GM18517 (cell line): ENCODE data around the gene SENP8.
A peak's percentile ranks its signal among the peaks of the same experiment; 100 is the strongest.
"Not testable (repeated sequence)": the region's sequence is repeated elsewhere in the genome, so short reads cannot be mapped to it uniquely, and the experiment has no call there.

Source experiments
- ATAC-seq: cut with Tn5 transposase; IDR thresholded peaks from one replicate; pipeline ENCODE4 v1.9.1; 2021; ENCODE audit warnings: mild to moderate bottlenecking, moderate library complexity; ENCODE audit not compliant: unreplicated experiment

Gene SENP8

DNA sequence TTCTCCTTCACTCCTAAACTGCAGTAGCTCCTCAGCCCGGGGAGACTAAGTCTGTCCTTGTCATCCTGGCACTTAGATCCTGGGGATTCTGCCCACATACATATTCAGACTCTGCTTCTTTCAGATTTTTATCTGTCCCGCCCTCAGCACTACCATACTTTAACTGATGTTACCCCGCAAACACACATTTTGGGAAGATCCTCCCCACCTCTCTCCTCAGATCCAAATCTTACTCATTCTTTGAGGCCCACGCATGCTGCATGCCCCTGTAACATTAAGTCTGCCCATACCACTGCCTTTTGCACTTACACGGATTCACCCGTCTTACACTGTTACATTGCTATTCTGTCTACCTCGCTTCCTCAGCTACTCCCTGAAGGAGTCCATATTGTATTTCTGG is 36.1 kb downstream of the SENP8 start:
- no peak for ATAC-seq

DNA sequence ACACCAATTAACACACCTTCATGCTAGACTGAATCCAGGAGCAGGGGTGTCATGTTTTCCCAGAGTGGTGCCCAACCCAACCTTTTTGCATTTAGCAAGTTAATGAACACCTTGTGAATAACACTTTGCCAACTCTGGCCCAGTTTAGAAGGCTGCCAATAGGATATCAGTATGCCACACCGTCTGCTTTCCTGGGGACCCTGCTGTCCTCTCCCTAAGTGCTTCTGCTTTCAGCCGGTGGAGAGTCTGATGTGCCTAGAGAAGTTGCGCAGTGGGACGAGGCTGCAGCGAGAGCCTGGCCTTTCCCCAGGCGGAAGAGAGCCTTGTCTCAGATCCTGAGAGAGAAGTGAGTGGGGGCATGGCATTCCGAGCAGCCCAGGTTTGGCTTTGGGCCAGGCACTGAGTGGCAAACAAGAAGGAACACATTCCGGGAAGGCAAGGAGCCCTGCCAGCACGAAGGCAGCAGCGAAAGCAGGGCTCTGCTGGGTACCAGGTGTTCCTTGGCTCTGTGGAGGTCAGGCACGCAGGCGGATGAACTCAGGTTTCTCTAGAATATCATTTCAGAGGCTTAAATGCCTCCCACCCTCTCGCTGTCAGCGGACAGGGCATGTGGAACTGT is 36.9 kb downstream of the SENP8 start:
- no peak for ATAC-seq

DNA sequence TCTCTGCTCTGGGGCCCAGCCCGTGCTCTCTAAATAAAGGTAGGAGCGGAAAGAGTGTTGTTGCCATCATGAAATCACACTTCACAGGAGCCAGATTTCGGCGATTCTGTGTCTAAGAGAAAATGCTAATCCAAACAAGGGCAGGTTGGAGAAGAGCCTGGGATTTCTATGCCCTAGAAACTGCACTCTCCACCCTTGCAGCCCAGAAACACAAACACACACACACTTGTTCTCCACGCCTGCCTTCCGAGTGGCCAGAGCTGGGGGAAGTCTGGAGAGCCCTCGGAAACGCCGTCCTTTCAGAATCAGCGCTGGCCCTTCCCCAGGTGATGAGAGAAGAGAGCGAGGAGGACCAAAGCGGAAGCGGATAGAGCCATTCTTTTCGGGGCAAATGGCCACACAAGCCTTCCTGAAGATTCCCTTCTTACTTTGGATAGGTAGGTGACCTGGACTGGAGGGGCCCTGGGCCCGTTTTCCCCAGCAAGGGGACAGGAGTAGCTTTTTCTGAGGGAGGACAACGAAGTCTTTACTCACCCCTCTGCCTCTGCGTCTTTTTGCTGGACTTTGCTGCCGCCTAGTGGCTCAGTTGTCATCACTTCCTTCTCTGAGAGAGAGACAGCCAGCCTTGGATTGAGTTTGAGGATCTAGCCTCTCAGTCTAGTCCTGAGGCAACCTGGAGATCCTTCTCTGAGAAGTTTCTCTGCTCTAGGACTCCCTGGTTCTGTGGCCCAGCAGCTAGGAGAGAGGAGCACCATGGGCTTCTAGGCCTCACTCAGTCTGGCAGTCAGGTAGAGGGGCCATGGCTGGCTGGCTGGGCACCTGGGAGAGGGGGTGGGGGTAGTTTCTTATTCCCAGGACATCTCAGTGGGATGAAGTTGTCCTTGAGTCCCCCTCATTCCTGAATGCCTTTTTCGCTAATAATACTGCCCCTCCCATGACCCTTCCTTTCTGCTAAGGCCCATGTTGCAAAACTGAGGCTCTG is 37.7 kb downstream of the SENP8 start:
- ATAC-seq, result peak; percentile 60

DNA sequence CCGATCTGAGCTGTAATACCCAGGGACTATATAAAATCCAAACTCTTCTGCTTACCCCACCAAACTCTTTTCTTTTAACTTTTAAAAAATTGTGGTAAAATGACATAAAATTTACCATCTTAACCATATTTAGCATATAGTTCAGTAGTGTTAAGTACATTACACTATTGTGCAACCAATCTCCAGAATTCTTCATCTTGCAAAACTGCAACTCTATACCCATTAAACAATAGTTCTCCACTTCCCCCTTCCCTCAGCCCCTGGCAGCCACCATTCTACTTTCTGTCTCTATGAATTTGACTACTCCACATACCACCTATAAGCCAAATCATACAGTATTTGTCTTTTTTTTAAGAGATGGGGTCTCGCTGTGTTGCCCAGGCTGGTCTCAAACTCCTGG is 38.7 kb downstream of the SENP8 start:
- ATAC-seq, result no peak

DNA sequence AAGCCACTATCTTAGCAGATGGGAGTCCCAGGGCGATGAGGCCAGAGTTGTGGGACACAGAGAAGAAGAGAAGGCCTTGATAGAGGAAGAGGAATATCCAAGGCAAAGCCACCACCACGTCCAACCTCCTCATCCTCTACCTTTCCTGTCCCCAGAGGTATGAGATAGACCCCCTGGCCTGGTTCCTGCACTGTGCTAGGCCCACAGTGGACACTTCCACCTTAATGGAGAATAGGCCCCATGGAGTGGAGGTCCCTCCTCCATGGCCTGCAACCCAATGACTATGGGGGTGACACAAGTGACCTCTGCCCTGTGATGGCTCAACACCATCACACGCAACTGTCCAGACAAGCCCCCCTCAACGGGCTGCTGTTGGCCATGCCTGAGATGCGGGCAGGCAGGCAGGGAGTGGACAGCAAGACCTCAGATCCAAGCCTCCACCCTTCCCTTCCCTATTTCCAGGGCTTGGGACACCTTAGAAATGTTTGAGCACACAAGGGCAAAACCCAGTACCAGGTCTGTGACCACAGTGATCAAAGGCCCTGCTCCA is 42.6 kb downstream of the SENP8 start:
- no peak for ATAC-seq

DNA sequence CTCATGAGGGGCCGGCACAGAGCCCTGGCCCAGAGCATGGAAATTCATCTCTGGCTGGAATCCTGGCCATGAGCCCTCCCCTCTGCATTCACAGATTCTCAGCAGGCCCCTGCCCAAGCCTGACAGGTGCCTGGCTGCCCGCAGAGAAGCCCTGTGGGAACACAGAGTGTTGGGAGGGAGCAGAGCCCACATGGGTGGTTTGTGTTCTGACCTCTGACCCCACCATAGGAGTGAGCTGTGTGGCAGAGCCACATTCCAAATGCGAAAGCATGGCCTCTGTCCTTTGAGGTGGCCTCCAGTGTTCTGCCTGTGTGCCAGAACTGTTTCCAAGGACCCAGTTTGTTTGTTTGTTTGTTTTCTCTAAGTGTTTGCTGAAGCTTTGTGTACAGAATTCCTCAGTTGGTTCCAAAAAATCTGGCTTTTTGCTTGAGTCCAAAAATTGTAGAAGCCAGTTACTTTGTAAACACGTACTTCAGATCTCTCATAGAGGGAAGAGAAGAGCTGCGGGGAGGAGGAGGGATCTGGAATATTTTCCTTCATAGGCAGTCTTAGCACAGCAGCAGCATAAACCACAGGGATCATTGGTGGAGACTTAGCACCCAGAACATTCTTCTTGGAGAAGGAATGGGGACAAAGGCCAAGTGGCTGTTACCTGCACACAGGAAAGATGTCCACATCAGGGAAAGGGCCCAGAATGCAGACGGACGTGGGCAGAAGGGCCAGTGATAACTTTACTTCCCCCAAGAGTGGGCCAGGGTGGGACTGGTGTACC is 43.3 kb downstream of the SENP8 start:
- no peak for ATAC-seq

DNA sequence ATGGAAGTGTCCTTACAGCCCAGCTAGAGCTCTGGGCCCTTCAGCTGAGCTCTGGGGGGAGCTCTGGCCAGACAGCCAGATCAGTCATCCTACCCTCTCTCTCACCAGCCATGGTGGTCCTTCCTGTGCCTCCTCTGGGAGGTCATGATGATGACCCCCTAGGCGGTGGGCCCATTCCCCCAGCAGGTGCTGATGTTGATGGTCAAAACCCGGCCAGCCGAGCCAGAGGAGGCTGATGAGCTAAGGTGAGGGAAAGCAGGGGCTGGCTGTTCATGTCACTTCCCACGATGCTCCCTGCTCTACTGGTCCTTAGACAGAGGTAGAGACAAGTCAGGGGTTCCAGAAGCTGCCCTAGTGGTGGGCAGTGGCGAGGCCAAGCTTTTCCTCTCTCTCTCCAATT is 44.4 kb downstream of the SENP8 start:
- no peak for ATAC-seq

DNA sequence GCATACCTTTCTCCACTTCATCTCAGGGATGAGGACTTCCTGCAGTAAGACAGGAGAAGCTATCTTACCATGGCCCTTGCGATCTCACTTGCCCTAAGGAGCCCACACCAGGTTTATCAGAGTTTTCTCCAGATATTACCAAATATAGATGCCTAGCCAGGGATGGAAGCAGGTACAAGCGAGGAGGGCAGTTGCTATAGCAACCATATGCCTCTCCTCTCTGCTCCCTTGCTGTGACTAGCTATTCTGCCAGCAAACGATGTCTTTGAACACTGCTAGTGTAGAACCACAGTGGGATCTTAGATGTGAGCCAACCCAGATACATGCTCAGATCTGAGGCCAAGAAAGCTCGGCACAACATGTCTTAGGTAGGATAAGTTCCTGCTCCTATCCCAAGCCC is 45.5 kb downstream of the SENP8 start:
- no peak for ATAC-seq

DNA sequence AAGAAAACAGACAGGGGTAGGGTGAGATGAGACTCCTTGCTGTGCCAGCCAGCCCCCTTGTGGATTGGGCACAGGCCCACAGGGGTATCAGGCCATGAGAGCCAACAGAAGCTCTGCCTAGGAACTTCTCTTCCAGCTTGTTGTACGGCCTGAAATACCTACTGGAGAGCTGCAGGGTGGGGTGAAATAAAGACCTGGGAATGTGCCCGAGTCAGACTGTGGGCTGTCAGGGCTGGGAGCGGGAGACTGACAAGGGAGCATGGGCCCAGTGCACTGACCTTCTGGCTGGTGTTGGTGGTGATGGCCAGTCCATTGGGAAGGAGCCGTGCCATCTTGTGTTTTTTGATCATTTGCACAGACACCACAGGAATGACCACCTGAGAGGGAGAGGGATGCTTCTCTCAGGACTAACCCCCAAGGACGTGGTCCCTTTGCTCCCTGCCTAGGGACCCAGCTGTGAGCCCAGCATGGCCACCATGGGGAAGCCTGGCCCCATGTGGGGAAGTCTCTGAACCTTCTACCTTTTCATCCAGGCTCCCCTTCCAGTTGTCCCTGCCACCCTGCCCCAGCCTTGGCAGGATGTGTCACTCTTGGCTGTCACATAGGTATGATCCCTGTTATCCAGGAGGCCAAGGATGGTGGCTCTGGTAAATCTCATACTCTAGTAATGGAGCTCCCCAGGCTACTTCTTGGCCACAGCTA is 48.7 kb downstream of the SENP8 start:
- ATAC-seq, result no peak

DNA sequence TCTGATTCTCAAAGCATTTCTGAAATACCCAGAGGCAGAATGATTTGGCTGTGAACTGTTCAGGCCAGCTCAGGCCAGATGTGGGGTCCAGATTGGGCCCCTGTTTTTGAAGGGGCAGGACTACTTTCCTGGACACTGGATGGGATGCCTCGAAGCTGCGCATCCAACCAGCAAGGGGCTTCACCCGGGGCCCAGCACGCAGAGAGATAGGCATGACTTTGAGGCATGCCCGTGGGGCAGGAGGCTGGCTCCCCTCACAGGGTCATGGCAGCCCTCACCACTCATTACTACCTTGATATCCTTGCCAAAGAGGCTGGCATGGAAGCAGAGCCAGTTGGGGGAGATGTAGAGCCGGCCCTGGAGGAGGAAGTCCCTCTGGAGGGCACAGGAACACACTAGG is 49.2 kb downstream of the SENP8 start:
- no peak for ATAC-seq

DNA sequence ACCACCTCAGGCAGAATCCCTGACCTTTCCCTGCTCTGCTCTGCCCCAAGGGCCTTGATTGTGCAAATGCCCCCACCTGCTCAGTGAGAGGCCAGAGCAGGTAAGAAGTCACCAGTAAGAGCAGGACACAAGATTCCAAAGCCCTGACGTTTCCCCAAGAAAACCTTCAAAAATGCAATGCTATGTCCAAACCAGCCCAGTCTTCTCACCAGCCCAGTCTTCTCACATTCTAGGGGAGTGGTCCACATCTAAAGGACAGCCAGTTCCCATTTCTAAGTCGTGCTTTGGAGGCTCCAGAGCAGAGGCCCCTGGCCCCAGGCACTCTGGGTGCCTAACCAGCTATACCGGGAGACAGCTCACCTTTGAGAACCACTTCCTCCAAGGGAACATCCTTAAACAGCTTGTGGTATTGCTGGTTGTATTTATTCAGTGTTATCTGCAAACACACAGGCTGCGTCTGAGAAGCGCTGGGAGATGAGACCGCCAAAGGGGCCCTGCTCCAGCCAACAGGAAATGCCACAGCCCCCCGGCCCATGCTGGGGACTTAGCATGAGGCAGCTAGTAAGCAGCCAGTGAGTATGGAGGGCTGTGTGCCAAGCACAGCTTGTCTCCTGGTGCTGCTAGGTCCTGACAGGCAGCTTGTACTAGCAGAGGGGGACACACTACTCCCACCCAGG is 50.1 kb downstream of the SENP8 start:
- no peak for ATAC-seq

DNA sequence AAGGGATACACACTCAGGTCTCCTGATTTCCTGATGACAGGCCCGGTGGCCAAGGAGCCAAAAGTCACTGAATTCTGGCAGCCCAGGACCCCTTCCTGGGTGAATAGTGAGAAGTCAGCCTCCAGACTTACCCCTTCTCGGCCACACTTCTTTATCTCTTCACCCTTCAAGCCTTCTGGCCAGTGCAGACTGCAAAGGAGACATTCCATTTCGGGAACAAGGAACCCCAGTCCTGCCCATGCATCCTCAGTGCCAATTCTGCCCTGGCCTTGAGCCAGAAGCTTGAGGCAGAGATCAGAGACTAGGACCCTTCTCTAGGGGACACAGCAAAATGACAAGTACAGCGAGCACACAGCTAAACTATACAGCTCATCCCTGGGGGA is 50.6 kb downstream of the SENP8 start:
- ATAC-seq, result no peak

DNA sequence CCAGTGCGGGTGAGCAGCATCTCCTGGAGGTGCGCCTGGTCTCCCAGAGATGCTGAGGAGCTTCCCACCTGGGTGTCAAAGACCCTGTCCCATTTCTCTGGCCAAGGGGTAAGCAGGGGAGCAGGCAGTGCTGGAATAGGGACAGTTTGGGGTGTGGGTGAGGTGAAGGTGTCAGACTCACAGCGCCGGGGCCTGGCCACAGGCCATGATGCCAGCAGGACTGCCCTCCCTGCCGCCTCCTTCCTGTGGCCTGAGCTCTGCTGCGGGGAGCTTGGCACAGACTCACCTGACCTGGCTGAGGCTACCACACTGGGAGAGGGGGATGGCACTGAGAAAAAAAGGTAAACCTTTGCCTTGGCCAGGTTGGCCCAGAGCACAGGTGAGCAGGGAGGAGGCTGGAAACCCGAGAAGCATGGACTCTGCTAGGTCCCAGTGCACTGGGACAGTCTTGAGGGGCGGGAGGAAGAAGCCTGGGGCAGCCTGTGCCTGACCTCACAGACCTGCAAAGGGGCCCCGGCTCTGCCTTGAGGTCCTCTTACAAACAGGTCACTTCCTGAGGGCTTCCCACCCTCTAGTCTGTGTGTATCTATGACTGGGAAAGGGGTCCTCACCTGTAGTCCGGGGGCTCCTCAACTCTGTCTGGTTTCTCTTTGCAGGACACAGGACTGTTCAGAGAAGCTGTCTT is 51.2 kb downstream of the SENP8 start:
- no peak for ATAC-seq

DNA sequence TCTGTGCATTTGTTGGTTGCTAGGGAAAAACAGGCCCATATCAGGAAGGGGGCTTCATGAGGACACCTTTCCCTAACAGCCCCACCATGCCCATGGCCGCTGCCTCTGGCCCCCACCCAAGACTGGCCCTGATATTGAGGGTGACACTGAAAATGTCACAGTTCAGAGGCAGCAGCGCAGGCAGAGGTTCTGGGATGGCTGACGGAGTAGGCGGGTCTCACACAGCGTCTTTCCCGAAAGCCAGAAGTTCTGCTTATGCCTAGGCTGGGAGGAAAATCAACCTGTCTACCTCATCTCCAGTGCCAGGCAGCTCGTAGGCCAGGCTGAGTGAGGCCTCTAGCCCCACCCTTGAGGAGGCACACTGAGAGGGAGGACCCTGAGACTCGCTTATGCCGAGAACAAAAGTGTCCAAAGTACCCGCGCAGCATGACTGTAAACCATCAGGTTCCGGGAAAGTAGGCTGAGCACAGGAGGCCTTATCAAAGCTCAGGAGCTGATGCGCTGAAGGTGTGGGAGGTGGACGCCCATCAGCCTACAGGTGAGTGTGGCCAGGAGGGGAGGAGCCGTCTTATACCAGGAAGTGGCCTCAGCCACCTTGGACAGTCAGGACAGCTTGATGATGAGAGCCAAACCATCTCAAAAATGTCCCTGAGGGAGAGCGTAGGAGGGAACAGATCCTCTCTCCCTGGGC is 51.9 kb downstream of the SENP8 start:
- ATAC-seq, result no peak

DNA sequence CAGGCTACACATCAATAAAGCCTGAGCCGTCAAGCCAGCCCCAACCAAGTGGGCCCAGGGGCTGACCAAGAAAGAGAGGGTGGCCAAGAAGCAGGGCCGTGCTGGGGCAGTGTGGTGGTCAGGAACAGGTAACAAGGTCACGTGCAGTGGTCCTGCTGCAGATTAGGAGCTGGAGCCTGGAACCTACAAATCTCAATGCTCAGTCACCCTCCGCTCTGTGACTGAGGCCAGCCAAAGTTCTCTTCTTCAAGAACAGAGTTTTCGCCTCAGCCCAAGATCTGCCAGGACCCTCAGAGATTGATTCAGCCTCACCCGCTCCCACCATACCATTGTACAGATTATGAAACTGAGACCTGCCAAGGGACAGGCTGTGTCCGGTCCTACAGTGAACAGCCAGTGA is 52.5 kb downstream of the SENP8 start:
- no peak for ATAC-seq

DNA sequence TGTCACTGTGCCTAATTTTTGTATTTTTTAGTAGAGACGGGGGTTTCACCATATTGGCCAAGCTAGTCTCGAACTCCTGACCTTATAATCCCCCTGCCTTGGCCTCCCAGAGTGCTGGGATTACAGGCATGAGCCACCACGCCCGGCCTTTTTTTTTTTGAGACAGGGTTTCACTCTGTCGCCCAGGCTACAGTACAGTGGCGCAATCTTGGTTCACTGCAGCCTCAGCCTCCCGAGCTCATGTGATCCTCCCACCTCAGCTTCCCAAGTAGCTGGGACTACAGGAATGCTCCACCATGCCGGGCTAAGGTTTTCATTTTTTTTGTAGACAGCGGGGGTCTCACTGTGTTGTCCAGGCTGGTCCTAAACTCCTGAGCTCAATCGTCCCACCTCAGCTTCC is 53.8 kb downstream of the SENP8 start:
- not testable (repeated sequence) for ATAC-seq

DNA sequence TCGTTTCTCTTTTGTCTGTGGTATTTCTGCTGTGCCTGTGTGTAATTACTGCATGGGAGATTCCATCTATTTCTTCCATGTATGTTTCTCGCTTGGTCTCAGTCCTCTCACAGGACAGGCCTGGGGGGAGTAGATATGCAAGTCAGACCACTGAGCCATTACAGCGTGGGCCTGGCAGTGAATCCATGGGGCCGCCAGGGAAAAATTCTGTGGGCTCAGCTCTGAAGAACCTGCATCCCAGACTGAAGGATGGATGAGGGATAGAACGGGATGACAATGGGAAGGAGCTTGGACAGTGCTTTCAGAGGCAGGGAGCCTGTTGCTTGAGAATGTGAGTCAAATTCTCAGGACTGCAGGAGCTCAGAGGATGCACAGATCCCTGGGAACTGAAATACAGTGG is 54.6 kb downstream of the SENP8 start:
- no peak for ATAC-seq

DNA sequence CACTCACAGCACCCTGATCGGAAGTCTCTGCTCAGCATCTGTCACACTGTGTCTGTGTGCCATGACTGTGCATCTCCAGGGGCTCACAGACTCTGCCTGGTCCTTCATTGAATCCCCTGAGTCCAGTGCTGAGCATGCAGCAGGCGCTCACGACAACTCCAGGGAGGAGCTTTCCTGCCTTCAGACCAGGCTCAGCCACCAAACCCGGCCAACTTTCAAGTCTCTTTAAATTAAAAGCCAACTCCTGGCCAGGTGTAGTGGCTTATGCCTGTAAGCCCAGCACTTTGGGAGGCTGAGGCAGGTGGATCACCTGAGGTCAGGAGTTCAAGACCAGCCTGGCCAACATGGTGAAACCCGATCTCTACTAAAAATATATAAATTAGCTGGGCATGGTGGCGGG is 55.2 kb downstream of the SENP8 start:
- no peak for ATAC-seq
